Upper lobe of right lung (tissue), 1 donor: Measurements from ENCODE around the gene GRIA1. TPM values are rescaled to one million over a fixed set of nuclear protein-coding genes. Genes with fewer than 3 reads are reported as not detected.

Source experiments
- ATAC-seq: fragments of 200-7000 bp; cut with Tn5 transposase; one replicate; pipeline ENCODE4 v1.9.1; 2020; ENCODE audit warnings: mild to moderate bottlenecking, moderate library complexity
- DNase-seq: peaks from one replicate; pipeline ENCODE4 v3.0.0-alpha.2; 2020
- H3K27ac ChIP-seq: fragments of 200-600 bp; one replicate; pipeline ENCODE4 v1.8.0; 2022
- H3K27me3 ChIP-seq: fragments of 200-600 bp; one replicate; pipeline ENCODE4 v1.8.0; 2022; ENCODE audit warnings: mild to moderate bottlenecking
- H3K36me3 ChIP-seq: fragments of 200-600 bp; one replicate; pipeline ENCODE4 v1.8.0; 2022
- H3K4me1 ChIP-seq: fragments of 200-600 bp; one replicate; pipeline ENCODE4 v1.8.0; 2022
- H3K4me3 ChIP-seq: fragments of 200-600 bp; one replicate; pipeline ENCODE4 v1.8.0; 2022; ENCODE audit warnings: mild to moderate bottlenecking
- H3K9me3 ChIP-seq: fragments of 200-600 bp; one replicate; pipeline ENCODE4 v1.8.0; 2022
- CTCF ChIP-seq: fragments of 200-600 bp; IDR thresholded peaks from one replicate; pipeline ENCODE4 v1.8.0; 2022; ENCODE audit warnings: antibody characterized with exemption
- intact Hi-C: fragments of 100-400 bp; cut with DNase I; formaldehyde crosslinking; loops from one replicate; pipeline ENCODE4 v1.11.0; 2022
- total RNA-seq: library from RNA; stranded (reverse); fragmentation: NEBNext Ultra II Directional; extraction: Animal tissue kit (Norgen Biotek cat#: 25700); gene quantifications from one replicate; pipeline ENCODE4 v1.2.1, GENCODE V29; 2021
- donor health status: DM: no; HTN: yes; CAD: no; lungs with severe emphysema.

The GRIA1 gene
- total RNA-seq, 1 donor from 2014 or later = 21.9 TPM

DNA sequence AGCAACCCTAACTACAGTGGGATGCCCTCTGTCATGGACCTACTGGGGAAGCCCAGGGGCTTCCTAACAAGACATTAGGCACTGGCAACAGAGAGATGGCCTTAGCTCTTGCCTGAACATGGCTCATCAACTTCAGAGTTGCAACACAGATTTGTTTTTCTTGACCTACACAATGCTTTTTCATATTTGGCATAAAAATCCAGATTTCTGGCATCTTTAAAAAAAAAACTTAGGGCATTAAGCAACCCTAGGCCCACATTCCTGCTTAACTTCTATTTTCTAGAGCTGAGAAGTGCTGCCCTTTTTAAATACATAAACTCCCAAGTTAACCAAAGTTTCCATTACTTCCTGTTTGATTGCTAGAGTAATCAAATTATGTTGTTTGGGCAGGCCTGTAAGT is 8.0 kb downstream of the GRIA1 start:
- Histone ChIP-seq H3K36me3 (no peaks in the 10 kb centered on the region), H3K4me3 (no peak overlapping the region), H3K9me3 (no peaks in the 10 kb centered on the region), H3K27me3 (no peaks in the 10 kb centered on the region), H3K27ac (no peak overlapping the region), H3K4me1 (no peaks in the 10 kb centered on the region)
- intact Hi-C loops = no loop called here
- no peak for DNase-seq
- ATAC-seq = no peak
- TF ChIP-seq CTCF = no peak

DNA sequence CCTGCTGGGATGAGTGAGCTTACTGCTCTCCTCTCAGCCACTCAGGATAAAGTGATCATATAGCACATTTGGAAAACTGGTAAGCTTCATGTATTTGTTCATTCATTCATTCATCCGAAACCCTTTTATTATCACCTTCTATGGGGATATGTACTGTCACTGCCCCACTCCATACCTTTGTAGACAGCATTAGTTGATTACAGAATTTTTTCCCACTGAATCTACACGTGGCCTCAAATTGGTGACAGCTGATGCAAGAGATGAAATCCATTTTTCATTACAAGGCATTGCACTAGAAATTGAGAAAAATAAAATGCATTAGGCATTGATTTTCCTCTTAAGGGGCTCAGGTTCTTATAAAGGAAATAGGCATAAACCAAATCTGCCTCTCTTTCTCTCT is 9.7 kb downstream of the GRIA1 start:
- Histone ChIP-seq H3K9me3 (no peaks in the 10 kb centered on the region), H3K27ac (no peak overlapping the region), H3K4me1 (no peaks in the 10 kb centered on the region), H3K4me3 (no peak overlapping the region), H3K36me3 (no peaks in the 10 kb centered on the region), H3K27me3 (no peaks in the 10 kb centered on the region)
- intact Hi-C loops = no loop called here
- DNase-seq (no peak), ATAC-seq (no peak)
- no peak for TF ChIP-seq CTCF

DNA sequence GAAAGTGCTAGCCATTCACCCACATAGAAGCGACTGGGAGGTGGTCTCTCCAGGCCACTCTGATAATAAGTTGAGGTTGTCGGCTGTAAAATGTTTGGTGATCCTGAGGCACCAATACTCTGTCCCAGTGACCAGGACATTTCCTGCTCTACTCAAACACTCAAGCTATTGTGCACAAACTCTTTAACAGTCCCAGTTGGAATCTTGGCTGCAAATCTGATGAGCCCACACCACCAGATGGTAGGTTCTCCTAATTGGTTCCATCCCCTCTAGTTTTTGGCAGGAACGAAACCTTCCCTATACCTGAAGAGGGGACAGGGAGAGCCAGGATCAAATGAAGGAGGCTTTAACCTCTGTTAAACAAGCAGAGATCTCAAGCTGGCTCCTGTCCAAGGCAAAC is 14.3 kb downstream of the GRIA1 start:
- Histone ChIP-seq H3K4me1 (no peaks in the 10 kb centered on the region), H3K27ac (no peak overlapping the region), H3K4me3 (no peak overlapping the region), H3K9me3 (no peaks in the 10 kb centered on the region), H3K36me3 (no peaks in the 10 kb centered on the region), H3K27me3 (no peaks in the 10 kb centered on the region)
- ATAC-seq (no peak), DNase-seq (no peak)
- intact Hi-C loops = no loop called here
- no peak for TF ChIP-seq CTCF

DNA sequence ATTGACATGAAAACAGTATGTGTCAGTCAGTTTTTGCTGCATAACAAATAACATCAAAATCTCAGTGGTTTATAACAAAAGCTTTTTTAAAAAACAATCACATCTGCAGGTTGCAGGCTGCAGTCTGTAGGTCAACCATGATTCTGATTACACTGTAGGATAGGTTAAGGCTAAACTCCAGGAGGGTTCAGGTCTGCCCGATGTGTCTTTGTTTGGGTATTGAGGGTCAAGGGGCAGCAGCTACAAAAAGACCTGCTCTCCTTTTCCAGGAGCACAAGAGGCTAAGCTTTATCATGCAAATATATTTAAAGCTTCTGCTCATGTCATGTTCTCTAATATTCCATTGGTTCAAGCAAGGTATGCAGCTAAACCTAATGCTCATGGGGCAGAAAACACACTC is 18.2 kb downstream of the GRIA1 start:
- Histone ChIP-seq H3K4me3 (no peak overlapping the region), H3K4me1 (no peaks in the 10 kb centered on the region), H3K27me3 (no peaks in the 10 kb centered on the region), H3K36me3 (no peaks in the 10 kb centered on the region), H3K9me3 (no peaks in the 10 kb centered on the region), H3K27ac (no peak overlapping the region)
- DNase-seq (no peak), ATAC-seq (no peak)
- no peak for TF ChIP-seq CTCF
- intact Hi-C loops = no loop called here

DNA sequence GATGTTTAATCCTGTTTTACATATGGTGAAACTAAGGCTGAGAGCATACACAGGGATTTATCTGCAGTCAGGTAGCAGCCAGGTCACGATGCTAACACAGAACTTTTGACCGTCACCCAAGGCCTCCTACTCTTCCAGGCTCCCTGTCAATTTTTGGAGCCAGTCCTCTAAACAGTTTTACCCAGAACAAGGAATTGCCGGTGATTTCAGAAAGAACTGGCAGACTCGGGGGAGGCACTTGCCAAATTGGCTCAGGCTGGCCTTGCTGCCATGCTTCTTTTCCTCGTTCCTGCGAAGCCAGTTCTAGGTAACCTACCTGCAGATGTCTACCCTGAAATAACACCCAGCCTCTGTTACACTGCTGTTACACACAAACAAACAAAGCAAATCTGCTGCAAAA is 21.2 kb downstream of the GRIA1 start:
- ATAC-seq (no peak), DNase-seq (no peak)
- Histone ChIP-seq H3K27ac (no peak overlapping the region), H3K4me3 (no peak overlapping the region), H3K27me3 (no peaks in the 10 kb centered on the region), H3K9me3 (no peaks in the 10 kb centered on the region), H3K4me1 (no peaks in the 10 kb centered on the region), H3K36me3 (no peaks in the 10 kb centered on the region)
- no peak for TF ChIP-seq CTCF
- intact Hi-C loops = no loop called here

- TF ChIP-seq CTCF = no peak
- Histone ChIP-seq H3K27ac (no peak overlapping the region), H3K4me3 (no peak overlapping the region), H3K9me3 (no peaks in the 10 kb centered on the region), H3K4me1 (no peaks in the 10 kb centered on the region), H3K36me3 (no peaks in the 10 kb centered on the region), H3K27me3 (no peaks in the 10 kb centered on the region)
- intact Hi-C loops = no loop called here
- ATAC-seq = no peak
- DNase-seq = no peak
These were observed 22.7 kb downstream of the GRIA1 start for GRCh38 chr5:153513156-153513555.
